Thoracic aorta (tissue), 2 donors: ENCODE results near the gene SCAPER. TPM values are rescaled to one million over a fixed set of nuclear protein-coding genes. Genes with fewer than 3 reads are reported as not detected.

ENCODE experiments used
- ATAC-seq: fragments of 150-250 bp; one replicate; pipeline ENCODE4 v1.8.0; 2017; ENCODE audit warnings: low read depth; ENCODE audit not compliant: insufficient number of reproducible peaks, low FRiP score
- DNase-seq: peaks from one replicate; pipeline ENCODE4 v3.0.0-alpha.2; 2020; ENCODE audit warnings: low spot score
- H3K27ac ChIP-seq, 2 donors: fragments of 200-600 bp; sonication (generic); 1 replicate in 1 of 2; 2 replicates in 1 of 2; pipeline ENCODE4 v1.5.1; 2016; ENCODE audit warnings: mild to moderate bottlenecking in 2 of 2, moderate library complexity in 2 of 2
- H3K27me3 ChIP-seq: fragments of 200-600 bp; sonication (generic); replicated peaks from 2 replicates; pipeline ENCODE4 v1.6.0; 2016; ENCODE audit warnings: mild to moderate bottlenecking; ENCODE audit not compliant: insufficient read depth
- H3K36me3 ChIP-seq: fragments of 200-600 bp; sonication (generic); one replicate; pipeline ENCODE4 v1.5.1; 2016
- H3K4me1 ChIP-seq, 2 donors: fragments of 200-600 bp; sonication (generic); 1 replicate in 1 of 2; 2 replicates in 1 of 2; pipeline versions ENCODE4 v1.5.1 to v1.6.0; 2016; ENCODE audit warnings: low read depth in 2 of 2, mild to moderate bottlenecking in 1 of 2; ENCODE audit not compliant: control insufficient read depth in 1 of 2
- H3K4me3 ChIP-seq: fragments of 200-600 bp; sonication (generic); 2 replicates; pipeline ENCODE4 v1.5.1; 2016; ENCODE audit warnings: mild to moderate bottlenecking
- H3K9me3 ChIP-seq: fragments of 200-600 bp; sonication (generic); 2 replicates; pipeline ENCODE4 v1.5.1; 2016
- CTCF ChIP-seq: fragments of 200-600 bp; sonication (generic); IDR thresholded peaks from one replicate; pipeline ENCODE4 v1.5.1; 2019; ENCODE audit warnings: antibody characterized with exemption
- total RNA-seq, 2 donors: library from RNA; depleted of rRNA; stranded (reverse); fragments of >200 nt; gene quantifications; one replicate each; pipeline versions ENCODE4 v1.1.0 to v1.2.3, GENCODE V29; 2016

The SCAPER gene
- total RNA-seq, 2 donors from 2014 or later: 29.6 to 65.0 TPM

GRCh38 chr15:76327191-76328105, 577.7 kb downstream of the SCAPER start:
- Histone ChIP-seq H3K4me1 (no peaks in the 10 kb centered on the region), H3K4me3 (no peak overlapping the region), H3K9me3 (no peaks in the 10 kb centered on the region), H3K27me3 (no peaks in the 10 kb centered on the region), H3K36me3 (no peaks in the 10 kb centered on the region), H3K27ac (no peak overlapping the region)
- no peak for TF ChIP-seq CTCF
- DNase-seq: no peak
- ATAC-seq: no peak

- no peak for ATAC-seq
These were observed 579.4 kb downstream of the SCAPER start for GRCh38 chr15:76325704-76326103.

GRCh38 chr15:76324066-76324465, 581.1 kb downstream of the SCAPER start:
- no peaks in the 10 kb centered on the region for H3K4me1 ChIP-seq
- ATAC-seq (no peak), DNase-seq (no peak)
- H3K36me3 ChIP-seq: no peaks in the 10 kb centered on the region
- no peaks in the 10 kb centered on the region for H3K9me3 ChIP-seq
- no peak for TF ChIP-seq CTCF
- no peak overlapping the region for H3K4me3 ChIP-seq
- no peak overlapping the region for H3K27ac ChIP-seq
- no peaks in the 10 kb centered on the region for H3K27me3 ChIP-seq

More at GRCh38 chr15:76325704-76326103, 579.4 kb downstream of the SCAPER start:
- DNase-seq: no peak
- TF ChIP-seq CTCF: no peak
- Histone ChIP-seq H3K9me3 (no peaks in the 10 kb centered on the region), H3K27ac (no peak overlapping the region), H3K36me3 (no peaks in the 10 kb centered on the region), H3K4me3 (no peak overlapping the region), H3K4me1 (no peaks in the 10 kb centered on the region), H3K27me3 (no peaks in the 10 kb centered on the region)

GRCh38 chr15:76321602-76322001, 583.5 kb downstream of the SCAPER start:
- H3K9me3 ChIP-seq: no peaks in the 10 kb centered on the region

More at GRCh38 chr15:76321602-76322001, 583.5 kb downstream of the SCAPER start:
- ATAC-seq (no peak), DNase-seq (no peak)
- H3K4me3 ChIP-seq: no peak overlapping the region
- no peak for TF ChIP-seq CTCF
- no peaks in the 10 kb centered on the region for H3K4me1 ChIP-seq
- H3K36me3 ChIP-seq: no peaks in the 10 kb centered on the region
- no peak overlapping the region for H3K27ac ChIP-seq
- no peaks in the 10 kb centered on the region for H3K27me3 ChIP-seq
